GM12873 (cell line): ENCODE measurements around the gene CFAP57.

ENCODE experiments used
- CTCF ChIP-seq: IDR thresholded peaks from 2 replicates; pipeline ENCODE4 v1.5.1; 2012; ENCODE audit warnings: low read depth, mild to moderate bottlenecking, moderate library complexity, low read length, control low read depth; ENCODE audit not compliant: insufficient read depth; ENCODE audit errors: missing control alignments

The CFAP57 gene

GRCh38 chr1:43214501-43215444 lies 42.6 kb downstream of the CFAP57 start:
- TF ChIP-seq CTCF: no peak

- TF ChIP-seq CTCF: no peak
Observed at GRCh38 chr1:43217747-43218146, 45.6 kb downstream of the CFAP57 start.

- TF ChIP-seq CTCF: no peak
Observed at GRCh38 chr1:43220905-43221778, 49.0 kb downstream of the CFAP57 start.

- no peak for TF ChIP-seq CTCF
Observed at GRCh38 chr1:43221797-43222196, 49.7 kb downstream of the CFAP57 start.

GRCh38 chr1:43222879-43223278 lies 50.7 kb downstream of the CFAP57 start:
- no peak for TF ChIP-seq CTCF

- no peak for TF ChIP-seq CTCF
Observed at GRCh38 chr1:43225168-43225567, 53.0 kb downstream of the CFAP57 start.
